ENCODE measurements around the gene MPDZ.

DNA sequence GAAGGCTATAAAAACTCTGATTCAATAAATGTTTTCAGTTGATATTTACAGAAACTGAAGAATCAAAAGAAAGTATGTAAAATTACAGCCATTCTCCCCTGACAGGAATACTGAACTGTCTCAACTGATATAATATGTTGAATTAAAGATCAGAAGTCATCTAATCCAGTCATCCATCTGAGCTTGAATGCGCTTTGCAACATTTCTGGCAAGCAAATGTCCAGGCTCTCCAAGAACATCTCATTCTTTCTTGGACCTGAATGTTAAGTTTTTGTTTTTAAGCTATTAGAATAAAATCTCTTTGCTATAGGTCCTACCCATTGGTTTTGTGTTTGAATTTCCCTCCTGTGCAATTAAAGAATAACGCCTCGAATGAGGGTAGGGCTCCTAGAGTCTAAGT lies 120.5 kb downstream of the MPDZ start:
- TF ChIP-seq, protein P1, sequence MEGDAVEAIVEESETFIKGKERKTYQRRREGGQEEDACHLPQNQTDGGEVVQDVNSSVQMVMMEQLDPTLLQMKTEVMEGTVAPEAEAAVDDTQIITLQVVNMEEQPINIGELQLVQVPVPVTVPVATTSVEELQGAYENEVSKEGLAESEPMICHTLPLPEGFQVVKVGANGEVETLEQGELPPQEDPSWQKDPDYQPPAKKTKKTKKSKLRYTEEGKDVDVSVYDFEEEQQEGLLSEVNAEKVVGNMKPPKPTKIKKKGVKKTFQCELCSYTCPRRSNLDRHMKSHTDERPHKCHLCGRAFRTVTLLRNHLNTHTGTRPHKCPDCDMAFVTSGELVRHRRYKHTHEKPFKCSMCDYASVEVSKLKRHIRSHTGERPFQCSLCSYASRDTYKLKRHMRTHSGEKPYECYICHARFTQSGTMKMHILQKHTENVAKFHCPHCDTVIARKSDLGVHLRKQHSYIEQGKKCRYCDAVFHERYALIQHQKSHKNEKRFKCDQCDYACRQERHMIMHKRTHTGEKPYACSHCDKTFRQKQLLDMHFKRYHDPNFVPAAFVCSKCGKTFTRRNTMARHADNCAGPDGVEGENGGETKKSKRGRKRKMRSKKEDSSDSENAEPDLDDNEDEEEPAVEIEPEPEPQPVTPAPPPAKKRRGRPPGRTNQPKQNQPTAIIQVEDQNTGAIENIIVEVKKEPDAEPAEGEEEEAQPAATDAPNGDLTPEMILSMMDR (conservative IDR thresholded peaks at IDR 0.05) = no peak
- no peak for TF ChIP-seq EZH2 (IDR thresholded peaks at IDR 0.05; ENCODE audit: low read depth)
